GM12892 (cell line): Measurements from ENCODE around the gene B3GAT3.

ENCODE experiments used
- POLR2A ChIP-seq: IDR thresholded peaks from 2 replicates; pipeline ENCODE4 v1.6.1; 2011; ENCODE audit warnings: low read depth, low read length, control low read depth
- POLR2AphosphoS5 ChIP-seq: IDR thresholded peaks from 2 replicates; pipeline ENCODE4 v1.6.1; 2011; ENCODE audit warnings: low read depth, low read length, control low read depth
- TAF1 ChIP-seq: IDR thresholded peaks from 2 replicates; pipeline ENCODE4 v1.6.1; 2011; ENCODE audit warnings: low read depth, mild to moderate bottlenecking, control low read depth, low read length, borderline replicate concordance

DNA sequence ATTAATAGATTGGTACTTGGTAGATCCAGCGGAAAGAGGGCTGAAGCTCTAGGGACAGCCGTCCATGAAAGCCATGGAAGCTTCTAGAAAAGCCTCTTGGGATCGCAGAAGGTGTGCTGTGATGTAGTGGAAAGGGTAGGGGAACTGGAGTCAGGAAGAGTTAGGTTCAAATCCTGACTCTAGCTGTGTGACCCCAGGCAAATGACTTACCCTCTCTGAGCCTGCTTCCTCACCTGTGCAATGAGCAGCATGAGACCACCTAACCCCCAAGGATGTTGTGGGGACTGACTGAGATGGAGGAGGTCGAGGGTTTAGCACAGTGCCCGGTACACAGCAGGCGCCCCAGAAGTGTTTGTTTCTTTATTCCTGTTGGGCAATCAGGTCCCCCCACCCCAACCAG is 11.4 kb downstream of the B3GAT3 start:
- TF ChIP-seq POLR2A (no peak), POLR2AphosphoS5 (no peak), TAF1 (no peak)
